Superior temporal gyrus (tissue), 1 donor: ENCODE measurements around the gene PYGM.
A peak's percentile ranks its signal among the peaks of the same experiment; 100 is the strongest.

Experiments
- DNase-seq: peaks from one replicate; pipeline ENCODE4 v3.0.0-alpha.2; 2016; ENCODE audit errors: extremely low spot score

The PYGM gene

DNA sequence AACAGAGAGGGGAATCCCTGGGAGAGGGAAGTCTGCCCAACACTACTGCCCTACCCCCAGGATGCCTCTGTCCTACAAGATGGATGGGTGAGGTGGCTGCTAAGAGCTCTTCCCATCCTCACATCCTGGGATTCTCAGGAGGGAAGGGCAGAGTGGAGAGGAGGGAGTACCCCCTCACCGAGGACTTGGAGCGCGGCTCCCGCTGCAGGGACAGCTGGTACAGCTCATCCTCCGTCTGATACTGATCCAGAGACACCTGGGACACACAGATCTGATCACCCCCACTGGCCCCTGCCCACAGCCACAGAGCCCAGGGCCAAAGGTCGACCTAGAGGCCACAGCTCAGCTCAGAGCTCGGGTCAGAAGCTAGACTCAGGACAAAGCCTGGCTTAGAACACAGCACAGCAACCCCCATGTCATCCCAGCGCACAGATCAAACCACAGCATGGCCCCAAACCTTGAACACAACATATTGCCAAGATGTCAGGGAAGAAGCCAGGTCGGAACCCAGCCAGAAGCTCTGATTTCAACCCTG lies 24.0 kb downstream of the PYGM start:
- no peak for DNase-seq

DNA sequence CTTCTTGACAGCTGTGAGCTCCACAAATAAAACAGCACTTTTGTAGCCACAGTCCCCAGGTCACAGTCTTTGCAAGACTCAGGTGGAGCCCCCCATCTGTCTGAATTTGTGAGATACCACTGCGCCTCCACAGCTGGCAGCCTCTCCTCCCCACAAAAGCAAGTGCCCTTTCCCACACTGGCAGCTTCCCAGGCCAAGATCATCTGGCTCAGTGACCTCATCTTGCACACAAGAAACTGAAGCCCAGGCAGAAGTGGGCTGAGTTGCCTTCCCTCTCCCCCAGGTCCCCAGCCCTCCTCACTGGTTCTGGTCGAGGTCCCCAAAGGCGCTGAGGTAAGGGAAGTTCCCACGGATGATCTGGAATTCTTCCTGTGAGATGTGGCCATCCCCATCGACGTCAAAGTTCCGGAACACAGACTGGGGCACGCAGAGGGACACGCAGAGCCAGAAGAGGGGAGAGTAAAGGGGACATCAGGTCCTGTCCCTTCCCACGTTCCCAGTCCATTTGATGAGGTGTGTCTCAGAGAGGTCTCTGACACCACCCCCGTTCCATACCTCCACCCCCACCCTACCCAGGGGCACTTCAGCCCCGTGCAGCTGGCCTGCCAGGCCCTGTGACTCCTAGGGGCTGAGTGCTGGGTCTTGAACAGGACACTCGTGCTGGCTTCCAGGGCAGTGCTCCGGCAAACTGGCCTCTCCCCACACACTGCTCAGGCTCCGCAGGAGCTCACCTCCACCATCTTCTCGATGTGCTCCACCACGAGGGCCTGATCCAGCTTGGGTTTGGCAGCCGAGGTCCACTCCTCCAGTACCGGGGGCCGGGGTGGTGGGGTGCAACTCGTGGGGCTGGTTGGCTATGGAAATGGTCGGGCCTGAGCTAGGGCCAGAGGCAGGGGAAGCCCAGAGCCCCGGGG lies 24.7 kb downstream of the PYGM start:
- no peak for DNase-seq

DNA sequence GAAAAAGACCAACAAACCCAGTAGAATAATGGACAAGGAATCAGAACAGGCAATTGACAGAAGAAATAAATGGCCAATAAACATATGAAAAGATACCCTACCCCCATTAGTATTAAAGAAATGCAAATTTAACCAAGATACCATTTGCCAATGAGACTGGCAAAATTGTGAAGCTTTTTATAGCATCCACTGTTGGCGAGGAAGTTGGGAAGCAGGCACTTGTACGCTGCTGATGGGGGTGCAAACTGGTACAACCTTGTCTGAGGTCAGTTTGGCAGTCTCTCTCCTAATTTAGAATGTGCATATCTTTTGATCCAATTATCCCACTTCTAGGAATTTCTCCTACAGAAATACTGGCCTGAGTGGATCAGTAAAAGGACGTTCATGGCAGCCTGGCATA lies 28.2 kb downstream of the PYGM start:
- no peak for DNase-seq

DNA sequence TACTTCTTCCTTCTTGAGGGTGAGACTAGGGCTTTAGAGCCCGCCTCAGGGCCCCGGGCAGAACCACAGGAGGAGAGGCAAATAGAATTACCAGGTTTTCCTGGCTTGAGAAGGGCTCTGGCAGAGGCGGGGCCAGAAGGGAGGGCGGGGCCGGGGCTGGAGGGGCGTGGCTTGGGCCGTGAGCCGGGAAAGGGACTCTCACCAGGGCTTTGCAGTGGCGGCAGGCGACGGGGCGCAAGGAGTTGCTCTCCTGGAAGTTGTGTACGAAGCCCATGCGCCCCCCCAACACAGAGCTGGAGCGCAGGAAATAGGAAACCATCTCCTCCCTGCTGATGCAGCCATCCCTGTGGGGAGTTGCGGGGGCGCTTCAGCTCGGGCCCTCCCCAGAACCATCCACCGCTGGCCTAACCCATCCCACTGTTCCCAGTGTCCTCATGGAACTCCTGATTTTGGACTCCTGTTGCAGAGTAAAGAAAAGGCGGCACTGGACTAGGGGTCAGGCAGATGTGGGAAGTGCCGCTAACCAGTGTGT lies 29.9 kb downstream of the PYGM start:
- no peak for DNase-seq

DNA sequence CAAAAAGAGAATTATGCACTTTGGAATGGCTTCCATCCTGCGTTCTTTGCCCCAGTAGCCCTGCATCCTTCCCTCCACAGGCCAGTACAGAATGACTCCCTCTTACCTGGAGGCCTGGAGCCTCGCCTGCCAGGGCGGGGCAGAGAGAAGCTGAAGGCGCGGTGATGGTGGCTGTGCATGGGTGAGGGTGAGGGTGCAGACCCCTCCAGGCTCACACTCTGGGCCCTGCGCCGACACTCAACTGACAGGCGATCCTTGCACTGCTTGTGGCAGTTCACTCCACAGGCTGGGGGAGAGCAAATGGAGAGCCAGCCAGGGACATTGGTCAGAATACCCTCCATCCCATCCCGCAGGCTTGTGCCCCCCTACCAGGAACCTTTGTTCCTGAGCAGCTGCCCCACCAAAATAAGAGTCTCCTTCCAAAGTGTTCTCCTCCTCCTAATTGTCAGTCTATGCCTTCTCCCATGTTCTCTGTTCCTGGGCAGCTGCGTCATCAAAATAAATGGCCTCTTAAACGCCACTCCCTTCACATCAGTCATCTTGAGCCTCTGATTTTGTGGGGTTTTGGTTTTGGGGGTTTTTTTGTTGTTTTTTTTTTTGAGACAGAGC lies 30.9 kb downstream of the PYGM start:
- DNase-seq: no peak

DNA sequence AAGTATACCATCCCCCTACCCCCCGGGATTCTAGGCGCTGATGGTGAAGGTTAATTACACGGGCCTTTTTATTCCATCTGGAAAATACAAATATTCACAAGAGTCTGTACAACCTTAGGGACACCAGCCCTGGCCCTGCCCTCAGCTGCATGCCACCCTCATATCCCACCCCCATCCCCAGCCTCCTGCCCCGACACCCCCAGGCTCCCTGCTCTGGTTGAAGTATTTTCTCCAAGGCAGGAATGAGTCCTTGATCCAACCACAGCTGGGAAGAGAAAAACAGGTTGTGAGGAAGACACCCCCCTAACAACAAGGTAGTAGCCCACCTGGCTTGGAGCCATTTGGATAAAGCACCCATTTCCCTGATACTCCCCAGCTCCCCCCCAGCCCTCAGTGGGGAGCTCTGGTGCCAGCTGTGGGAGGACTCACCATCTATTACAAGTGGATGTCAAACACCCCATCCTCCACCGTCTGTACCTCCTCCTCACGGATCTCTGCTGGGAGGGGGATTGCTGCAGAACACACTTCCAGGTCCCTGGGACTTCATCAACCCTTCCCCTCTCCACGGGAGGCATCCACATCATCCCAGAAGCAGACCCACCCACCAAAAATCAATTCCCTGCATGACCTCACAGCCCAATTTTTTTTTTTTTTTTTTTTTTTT lies 32.8 kb downstream of the PYGM start:
- no peak for DNase-seq

DNA sequence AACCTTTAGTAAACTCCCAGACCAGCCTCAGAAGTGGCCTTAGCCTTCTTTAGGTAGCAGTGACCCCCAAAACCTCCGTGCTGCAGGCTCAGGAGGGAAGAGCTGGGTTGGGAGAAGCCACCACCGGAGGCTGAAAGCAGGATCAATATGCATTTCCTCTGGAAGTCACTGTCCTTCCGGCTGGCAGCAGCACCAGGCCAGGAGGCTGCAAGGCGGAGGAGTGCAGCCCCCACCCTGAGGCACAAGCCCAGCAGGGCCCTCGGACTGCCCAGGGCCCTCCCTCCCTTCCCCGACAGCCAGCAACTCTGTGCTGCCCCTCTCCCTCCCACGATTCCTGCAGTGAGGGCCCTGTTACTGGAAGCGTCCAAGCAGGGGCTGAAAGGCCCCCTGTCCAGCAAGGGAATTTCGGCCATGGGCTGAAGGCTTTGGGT lies 33.5 kb downstream of the PYGM start:
- DNase-seq: no peak

DNA sequence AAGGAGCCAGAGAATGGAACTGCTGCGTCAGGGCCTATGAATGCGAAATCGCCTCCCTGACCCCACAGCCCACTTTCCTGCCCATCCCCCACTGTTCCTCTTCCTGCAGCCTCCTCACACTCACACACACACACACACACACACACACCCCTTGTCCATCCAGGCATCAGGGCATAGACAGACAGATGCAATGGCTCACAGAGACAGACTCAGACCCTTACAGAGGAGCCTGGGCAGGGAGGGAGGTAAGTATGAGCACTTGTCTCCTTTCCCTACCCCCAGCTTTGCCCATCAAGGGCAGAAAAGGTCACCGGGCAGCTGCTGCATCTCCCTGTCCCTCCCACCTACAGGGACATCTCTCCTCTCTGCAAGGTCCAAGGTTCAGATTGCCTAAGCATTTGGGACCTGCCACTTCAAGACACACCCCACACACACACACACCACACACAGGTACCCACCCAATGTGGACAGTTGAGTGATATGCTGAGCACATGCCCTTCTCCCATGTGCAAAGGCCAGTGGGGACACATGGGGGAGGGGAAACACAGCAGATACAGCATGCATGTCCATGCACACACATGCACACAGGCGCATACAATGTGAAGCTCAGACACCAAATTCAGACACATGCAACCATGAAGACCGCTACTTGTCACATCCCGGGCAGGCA lies 34.8 kb downstream of the PYGM start:
- DNase-seq: no peak

DNA sequence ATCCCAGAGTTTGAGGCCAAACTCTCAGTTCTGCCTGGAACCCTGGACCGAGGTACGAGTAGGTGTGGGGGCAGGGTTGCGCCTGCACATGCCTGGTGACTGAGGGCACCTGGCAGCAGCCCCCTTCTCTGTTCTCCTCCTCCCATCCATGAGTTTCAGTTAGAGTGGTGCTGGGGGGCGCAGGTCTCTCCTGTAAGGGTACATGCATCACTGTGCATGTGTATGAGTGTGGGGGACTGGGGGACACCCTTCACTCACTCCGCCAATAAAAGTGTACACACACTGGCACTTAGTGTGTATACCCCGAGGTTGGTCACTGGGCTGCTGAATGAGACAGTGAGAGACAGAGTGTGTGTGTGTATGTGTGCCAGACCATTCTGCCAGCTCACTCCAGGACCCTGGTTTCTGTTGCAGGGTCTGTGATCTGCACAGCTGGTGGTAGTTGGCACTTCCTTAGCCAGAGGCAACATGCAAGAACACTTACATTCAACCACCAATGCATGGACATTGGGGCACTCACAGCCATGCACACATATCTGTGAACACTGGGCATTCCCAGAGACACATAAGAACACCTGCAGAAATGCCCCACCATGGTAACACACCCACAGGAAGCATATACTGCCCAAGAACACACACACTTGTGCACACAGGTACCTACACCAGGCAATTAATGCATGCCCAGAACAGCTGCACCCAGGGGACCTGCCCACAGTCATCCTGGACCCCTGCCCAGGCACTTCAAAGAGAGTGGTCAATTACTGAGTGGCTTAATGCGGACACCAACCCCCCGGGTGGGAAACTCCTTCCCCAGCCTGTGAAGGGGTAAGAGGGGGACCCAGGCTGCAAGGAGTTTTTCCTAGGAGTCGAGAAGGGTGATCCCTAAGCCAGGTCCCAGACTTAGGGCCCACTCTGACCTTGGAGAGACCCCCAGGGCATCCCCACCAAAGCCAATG lies 35.6 kb downstream of the PYGM start:
- DNase-seq: no peak

DNA sequence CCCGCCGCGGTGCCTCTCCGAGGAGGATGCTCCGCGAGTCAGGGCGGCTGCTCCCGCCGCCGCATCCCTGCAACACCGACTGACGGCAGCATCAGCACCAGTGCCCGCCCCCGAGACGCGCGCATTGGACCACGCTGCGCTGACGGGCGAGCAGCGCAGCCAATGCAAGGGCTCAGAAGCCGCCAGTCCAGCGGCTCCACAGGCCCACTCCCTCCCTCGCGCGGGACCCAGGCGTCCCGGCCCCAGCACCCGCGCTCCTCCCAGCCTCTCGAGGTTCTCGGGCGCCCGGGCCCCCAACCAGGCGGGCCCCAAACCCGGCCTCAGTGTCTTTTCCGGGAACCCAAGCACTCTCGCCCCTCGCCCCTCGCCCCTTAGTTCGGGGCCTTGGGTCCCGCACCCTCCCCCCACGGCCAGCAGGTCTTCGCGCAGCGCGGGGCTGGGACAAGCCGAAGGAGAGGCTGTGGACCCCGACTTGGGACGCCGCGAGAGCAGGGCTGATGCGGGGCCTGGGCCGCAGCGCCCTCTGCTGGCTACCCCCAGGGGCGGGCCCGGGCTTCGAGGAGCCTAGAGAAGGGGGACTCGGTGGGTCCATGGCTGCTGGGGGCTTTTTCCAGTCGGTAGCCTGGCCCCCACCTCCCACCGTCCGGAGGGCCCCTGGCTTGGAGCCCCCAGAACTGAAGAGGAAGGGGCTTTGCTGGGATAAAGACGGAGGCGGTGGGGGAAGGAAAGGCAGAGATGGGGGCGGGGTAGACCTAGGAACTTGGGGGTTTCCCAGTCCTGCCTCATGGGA lies 36.5 kb downstream of the PYGM start, which contains the start of gene NRXN2:
Gene NRXN2 (minus strand): TSS at position 81 of the 790 bp plus-strand sequence. CDS start 9,498 bp downstream, outside the sequence.
- peak; percentile 94 for DNase-seq

DNA sequence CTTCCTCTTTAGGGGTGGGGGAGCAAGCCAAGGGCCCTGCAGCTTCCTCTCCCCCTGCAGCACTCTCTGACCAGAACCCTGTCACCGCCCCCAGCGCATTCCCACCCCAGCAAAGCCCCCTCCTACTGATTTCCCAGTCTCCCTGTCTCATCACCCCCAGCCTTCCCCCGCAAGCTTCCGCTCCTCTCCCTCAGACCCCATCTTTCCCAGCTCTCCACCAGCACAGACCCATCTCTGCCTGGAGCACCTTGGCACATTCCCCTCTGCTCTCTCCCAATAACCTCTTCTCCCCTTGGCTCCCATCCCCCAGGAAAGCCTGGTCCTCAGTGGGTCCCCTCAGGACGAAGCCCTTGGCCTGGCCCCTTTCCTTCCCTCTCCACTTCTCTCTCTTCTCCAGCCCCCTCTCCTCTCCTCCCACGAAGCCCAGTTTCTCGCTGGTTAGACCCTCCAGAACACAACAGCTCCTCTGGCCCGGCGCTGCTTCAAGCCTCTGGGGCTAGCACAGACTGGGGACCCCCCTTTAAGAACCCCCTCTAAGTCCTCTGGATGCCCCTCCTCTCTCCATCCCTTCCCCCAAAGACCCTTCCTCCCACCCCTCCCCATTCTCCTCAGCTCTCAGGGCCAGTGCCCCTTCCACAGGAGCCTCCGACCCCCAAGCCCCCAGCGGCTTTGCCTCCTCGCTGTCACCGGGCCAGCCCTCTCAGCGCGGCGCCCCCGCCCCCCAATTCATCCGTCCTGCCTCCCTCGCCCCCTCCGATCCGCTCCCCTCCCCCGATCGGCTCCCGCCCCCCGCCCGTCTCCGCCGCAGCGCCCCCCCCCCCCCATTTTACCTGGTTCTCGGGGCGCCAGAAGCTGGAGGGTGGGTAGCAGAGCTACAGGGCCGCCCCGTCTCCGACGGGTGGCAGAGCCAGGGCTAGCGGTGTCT lies 37.4 kb downstream of the PYGM start:
- no peak for DNase-seq

DNA sequence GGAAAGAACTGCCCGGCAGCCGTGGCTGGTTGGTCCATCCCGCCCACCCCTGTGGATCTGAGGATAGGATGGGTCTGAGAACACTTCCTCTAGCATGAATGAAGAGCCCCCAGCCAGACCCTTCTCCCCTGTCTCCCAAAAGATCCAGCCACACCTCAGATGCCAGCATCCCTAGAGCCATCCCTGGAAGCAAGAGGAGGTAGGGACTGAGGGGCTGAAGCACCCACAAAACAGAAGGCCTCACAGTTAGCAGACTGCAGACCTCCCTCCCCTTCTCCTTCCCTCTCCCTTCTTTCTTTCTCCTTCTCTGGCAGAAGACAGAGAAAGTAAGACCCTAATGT lies 38.4 kb downstream of the PYGM start:
- no peak for DNase-seq

DNA sequence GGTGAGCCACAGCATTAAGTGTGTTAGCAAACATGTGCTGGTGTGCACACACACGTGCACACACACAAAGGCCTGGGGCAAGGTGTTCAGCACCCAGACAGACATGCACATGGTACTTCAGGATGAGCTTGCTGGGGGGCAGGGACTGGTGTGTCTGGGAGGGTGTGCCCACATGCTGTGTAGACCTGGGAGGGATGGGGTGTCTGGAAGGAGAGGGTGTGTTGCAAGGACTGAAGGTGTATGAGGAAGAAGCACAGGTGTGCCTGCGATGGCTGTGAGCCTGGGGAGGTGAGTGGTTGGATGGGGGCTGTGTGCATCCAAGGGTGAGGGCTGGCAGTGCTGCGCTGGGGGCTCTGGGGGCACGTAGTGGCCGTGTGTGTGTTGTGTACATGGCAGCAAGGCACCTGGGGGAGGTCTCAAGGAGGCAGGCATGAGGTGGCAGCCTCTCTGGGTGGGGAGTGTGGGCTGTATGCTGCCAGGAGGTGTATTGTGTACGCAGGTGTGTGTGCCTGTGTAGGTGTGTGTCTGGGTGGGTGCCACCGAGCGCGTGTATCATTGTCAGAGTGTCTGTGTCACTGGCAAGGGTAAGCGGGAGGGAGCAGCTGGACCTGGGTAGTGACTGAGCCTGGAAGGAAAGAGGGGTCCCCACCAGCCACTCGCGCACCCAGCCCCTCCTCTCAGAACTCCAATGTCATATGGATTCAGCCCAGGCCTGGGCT lies 39.0 kb downstream of the PYGM start:
- DNase-seq: no peak

DNA sequence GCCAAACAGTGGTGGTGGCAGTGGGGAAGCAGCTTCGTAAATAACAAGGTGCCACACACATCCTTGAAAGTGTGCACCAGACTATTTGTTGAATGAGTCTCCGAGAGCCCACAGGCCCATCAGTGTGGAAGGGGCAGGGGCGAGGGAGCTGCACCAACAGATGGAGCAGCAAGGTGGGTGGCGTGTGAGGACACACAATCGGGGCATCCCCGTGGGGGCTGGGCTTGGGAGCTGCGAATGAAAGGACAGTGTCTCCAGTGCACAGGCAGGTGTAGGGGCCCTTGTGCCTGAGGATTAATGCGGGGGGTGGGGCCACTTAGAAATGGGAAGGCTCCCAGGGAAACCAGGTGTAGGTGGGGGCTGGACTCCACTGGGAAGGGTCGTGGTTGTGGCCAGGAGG lies 39.6 kb downstream of the PYGM start:
- no peak for DNase-seq

DNA sequence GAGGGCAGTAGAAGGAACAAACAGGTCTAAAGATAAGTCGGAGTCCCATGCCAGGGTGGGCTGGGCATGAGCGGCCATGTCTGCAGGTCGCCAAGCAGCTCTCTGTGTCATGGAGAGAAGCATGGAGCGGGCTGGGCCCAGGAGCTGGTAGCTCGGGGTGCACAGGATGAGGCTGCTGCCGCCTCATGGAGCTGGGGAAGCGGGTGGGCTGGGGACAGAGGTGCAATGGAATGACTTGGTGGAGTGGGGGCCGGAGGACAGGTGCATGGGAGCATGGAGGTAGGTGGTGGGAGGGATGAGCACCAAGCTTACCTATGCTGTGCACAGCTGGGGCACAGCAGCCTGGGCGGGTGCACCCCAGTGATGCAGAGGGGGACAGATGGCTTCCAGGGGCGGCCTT lies 40.4 kb downstream of the PYGM start:
- DNase-seq: no peak

DNA sequence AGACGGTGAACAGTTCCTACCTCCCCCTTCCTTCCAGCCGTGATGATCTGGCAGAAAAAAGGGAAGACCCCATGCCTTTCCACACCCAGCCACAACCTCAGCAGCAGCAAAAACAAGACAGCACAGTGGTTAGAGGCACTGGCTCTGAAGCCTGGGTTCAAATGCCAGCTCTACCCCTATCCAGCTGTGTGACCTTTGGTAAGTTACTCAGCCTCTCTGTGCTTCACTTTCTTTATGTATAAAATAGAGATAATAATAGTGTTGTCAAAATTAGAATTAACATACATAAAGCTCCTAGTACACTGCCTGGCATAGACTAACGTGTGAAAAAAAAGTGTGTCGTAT lies 41.0 kb downstream of the PYGM start:
- DNase-seq: no peak

DNA sequence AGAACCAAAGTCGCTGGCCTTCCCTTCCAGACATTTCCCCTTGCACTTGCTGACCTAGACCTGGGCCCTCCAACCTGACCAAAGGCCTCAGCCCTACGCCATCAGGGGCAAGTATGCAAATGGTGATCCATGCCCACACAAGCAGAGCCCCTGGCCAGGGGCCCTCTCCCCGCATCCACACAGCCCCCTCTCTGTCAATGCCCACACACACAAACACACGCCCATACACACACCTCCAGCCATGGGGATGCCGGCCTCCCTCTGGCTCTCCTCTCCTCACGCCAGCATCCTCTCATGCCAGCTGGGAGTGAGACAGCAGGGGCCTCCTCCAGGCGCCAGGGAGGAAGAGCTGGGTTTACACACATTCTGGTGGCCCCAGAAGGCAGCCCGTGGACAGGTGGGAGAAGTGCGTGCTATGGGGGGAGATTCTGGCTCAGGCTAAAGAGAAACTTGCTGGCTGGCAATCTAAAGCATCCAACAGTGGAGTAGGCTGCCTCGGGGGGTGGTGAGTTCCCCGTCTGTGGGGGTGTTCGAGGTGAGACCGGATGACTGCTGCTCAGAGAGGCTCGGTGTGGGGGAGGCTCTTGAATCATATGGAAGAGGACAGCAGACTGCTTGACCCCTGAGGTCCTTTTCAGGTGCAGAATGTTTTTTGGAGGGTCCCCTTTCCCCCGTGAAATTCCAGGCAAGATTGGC lies 41.5 kb downstream of the PYGM start:
- no peak for DNase-seq

DNA sequence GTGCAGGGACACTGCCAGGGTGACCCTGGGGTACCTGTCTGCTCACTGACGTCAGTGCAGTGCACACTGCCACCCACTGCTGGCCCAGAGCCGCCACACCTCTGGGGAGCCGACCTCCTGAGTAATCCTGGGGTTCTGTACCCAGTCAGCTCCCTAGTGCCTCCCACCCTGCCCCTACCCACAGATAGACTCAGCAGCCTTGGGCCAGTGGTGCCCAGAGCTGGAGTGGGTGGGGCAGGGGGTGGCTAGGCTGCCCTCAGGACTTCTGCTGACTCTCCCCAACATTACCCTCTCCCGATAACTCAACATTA lies 42.6 kb downstream of the PYGM start:
- DNase-seq: no peak
